GM18951 (cell line): ENCODE measurements around the gene CCDC170.

ENCODE experiments used
- POLR2A ChIP-seq: IDR thresholded peaks from 4 replicates; pipeline ENCODE4 v1.6.1; 2011; ENCODE audit warnings: mild to moderate bottlenecking; ENCODE audit not compliant: insufficient read length, insufficient read depth; ENCODE audit errors: extremely low read depth
- in situ Hi-C: fragments of 300-500 bp; cut with MboI; formaldehyde crosslinking; loops from one replicate; pipeline ENCODE4 v1.12.0; 2022; ENCODE audit warnings: low sequenced_read_pairs, mixed read lengths, inconsistent platforms; ENCODE audit not compliant: unreplicated experiment

Gene CCDC170

DNA sequence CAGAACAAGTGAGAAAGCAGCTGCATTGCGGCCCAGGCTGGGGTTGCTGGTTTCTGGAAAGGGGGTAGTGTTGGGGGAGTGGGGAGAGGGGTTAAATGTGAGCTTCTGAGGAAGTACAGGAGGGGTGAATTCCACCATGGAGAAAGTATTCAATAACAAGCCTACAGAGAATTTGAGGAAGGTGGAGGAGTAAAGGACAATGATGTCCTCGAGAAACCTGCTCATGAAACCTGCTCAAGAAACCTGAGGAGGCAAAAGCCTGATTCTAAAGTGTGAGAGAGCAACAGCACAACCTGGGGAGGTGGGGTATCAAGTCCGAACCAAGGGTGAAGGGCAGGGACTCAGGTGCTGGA is 175.4 kb downstream of the CCDC170 start:
- no peak for TF ChIP-seq POLR2A
- in situ Hi-C loops, result no loop called here

DNA sequence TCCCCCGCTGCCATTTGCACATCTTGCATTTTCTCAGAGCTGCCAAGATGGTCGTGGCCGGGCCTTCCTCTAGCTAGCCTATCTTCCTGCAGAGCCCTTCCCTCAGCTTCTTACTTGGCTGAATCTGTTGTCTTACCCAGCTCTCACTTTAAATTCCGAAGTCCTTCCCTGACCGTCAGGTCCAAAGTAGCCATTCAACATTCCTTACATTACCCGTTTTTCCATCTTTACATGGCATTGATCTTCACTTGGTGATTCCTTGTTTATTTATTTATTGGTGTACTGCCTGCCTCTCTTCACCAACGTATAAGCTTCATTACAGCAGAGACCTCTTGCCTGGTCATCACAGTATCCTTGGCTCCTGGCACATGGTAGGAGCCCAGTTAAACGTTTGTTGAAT is 176.3 kb downstream of the CCDC170 start:
- in situ Hi-C loops, result no loop called here
- TF ChIP-seq POLR2A, result no peak
